GM21528 (cell line): Measurements from ENCODE around the gene KRT39.

Experiments used
- ATAC-seq: cut with Tn5 transposase; IDR thresholded peaks from one replicate; pipeline ENCODE4 v1.9.1; 2021; ENCODE audit warnings: mild to moderate bottlenecking, moderate library complexity; ENCODE audit not compliant: unreplicated experiment, low FRiP score

Gene KRT39

DNA sequence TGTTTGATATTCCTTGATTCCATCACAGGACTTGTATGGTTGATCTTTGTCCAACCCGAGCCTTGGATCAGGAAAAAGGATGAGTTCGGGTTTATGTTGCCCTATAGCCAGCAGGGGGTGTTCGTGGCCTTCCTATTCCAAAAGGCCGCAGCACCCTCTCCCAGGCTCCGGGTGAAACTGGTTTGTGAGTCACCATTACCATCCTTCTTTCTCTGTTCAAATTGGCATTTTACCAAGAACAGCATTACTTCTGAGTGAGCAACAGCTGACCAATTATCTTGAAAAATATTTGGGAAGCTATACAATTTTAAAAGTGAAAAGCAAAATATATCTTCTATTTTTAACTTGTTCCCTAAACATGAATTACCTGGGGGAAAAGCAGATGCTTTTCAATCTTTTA is 57.4 kb downstream of the KRT39 start:
- no peak for ATAC-seq
